Hematopoietic multipotent progenitor cell treated with erythropoietin and hydrocortisone succinate and interleukin-3 and kit ligand, for 15 days (in vitro differentiated cells): Measurements from ENCODE around the gene TMA7B.
"Not testable (repeated sequence)": the region's sequence is repeated elsewhere in the genome, so short reads cannot be mapped to it uniquely, and the experiment has no call there.

Experiments
- DNase-seq: peaks from one replicate; pipeline ENCODE4 v3.0.0-alpha.2; 2015; ENCODE audit warnings: low spot score

Gene TMA7B

DNA sequence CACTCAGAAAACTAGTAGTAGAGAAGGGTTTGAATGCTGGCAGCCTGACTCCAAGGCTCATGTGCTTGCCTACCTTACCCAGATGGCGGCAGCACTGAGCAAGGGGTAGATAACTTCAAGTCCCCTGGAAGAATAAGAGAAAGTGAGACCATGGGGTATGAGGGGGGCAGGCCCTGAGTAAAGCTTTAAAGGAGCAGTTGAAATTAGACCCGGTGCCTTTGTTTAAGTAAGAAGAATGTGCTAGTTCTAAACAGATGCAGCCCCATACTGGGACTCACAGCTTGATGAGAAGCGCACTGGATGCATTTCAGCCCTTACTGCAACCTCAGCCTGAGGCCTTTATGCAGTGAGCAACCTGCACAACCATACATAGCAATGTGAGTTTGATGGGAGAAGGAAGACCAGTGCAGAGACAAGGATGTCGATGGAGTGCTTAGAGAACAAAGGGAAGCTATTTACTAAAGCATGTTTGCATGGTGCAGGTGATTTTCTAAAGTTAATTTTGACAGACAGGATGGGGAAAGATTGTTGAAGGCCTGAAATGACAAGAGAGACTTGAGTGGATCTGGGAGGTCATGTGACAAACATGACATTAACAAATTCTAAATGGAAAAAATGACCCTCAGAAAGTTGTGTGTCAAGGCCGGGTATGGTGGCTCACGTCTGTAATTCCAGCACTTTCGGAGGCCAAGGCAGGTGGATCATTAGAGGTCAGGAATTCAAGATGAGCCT, 27.1 kb upstream of the TMA7B start:
- DNase-seq = peak; percentile 82

DNA sequence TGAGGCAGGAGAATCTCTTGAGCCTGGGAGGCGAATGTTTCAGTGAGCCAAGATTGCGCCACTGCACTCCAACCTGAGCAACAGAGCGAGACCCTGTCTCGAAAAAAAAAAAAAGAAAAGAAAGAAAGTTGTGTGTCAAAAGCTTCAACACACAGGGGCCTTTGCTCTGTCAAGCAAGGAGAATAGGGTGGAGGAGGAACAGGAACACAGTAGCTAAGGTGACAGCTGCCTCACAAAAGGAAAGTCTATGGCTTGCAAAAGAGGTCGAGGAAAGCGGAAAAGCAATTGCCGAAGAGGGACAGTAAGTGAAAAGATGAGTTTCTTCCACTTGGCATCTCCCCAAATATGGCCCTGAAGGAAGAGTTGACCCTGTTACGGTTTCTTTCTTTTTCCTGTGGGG, 26.5 kb upstream of the TMA7B start:
- no peak for DNase-seq

DNA sequence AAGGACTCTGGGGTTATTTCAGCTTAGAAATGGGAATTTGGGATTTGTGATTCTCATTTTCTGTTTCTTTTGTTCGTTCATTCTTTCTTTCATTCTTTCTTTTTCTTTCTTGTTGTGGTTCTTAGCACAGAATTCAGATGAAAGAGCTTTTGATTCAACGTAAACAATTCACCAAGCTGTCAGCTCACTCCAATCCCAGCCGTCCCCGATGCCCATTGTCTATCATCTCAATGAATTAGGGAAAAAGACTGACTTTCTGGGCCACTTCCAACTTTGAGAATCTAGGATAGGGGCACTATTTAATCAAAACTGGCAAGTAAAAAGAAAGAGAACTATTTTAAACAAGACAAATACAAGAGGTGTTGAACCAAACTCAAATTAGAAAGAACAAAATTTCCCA, 25.1 kb upstream of the TMA7B start:
- no peak for DNase-seq

DNA sequence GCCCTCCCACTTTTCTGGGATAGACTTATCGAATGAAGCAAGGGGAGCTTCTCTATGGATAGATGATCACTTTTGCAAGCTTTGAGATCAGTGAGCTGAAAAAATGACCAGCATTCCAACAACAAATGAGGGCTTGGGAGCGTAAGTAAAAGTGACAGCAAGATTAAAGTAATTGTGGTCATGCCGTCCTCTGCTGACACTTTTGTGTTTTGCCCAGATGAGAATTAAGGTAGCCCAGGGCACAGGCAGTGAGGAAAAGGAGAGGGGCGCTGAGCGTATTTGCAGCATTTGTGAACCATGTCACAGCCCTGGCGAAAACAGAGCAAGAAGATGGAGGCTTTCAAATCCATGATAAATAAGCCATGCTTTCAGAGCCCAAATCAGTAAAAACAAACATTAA, 24.6 kb upstream of the TMA7B start:
- no peak for DNase-seq

GRCh38 chr22:39936523-39937145, 23.6 kb upstream of the TMA7B start:
- no peak for DNase-seq

GRCh38 chr22:39937906-39938305, 22.3 kb upstream of the TMA7B start:
- DNase-seq = no peak

GRCh38 chr22:39938509-39939111, 21.6 kb upstream of the TMA7B start:
- no peak for DNase-seq

DNA sequence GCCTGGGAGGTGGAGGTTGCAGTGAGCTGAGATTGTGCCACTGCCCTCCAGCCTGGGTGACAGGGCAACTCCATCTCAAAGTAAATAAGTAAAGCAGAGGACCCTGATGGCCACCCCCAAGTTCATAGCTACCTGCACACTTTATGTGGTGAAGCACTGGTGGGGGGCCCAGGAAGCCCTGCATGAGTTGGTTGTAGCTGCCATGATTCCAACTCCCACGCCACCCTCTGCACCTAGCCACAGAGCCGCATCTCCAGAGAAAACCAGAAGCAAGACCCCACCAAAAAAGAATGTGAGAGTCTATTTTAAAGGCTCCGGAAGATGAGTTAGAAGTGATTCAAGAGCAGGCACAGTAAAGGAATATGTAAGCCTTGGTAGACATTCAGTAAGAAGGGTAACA, 20.4 kb upstream of the TMA7B start:
- no peak for DNase-seq

GRCh38 chr22:39940757-39941305, 19.4 kb upstream of the TMA7B start:
- DNase-seq = no peak

DNA sequence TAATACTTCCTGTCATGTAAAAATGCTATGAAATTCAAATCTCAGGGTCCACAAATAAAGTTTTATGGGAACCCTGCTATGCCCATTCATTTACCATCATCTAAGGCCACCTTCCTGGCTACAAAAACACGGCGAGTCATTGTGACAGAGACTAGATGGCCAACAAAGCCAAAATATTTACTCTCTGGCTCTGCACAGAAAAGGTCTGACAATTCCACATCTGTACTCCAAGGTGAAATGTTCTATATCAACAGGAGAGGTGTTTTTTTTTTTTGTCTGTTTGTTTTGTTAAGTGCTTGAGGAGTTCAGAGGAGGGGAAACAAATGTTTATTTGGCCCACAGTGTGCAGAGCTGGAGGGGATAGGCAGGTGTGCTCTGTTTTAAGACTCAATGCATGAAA, 18.6 kb upstream of the TMA7B start:
- DNase-seq = peak; percentile 40

- no peak for DNase-seq
These were observed 17.6 kb upstream of the TMA7B start for GRCh38 chr22:39942439-39943230.

- no peak for DNase-seq
These were observed 16.9 kb upstream of the TMA7B start for GRCh38 chr22:39943337-39943736.

DNA sequence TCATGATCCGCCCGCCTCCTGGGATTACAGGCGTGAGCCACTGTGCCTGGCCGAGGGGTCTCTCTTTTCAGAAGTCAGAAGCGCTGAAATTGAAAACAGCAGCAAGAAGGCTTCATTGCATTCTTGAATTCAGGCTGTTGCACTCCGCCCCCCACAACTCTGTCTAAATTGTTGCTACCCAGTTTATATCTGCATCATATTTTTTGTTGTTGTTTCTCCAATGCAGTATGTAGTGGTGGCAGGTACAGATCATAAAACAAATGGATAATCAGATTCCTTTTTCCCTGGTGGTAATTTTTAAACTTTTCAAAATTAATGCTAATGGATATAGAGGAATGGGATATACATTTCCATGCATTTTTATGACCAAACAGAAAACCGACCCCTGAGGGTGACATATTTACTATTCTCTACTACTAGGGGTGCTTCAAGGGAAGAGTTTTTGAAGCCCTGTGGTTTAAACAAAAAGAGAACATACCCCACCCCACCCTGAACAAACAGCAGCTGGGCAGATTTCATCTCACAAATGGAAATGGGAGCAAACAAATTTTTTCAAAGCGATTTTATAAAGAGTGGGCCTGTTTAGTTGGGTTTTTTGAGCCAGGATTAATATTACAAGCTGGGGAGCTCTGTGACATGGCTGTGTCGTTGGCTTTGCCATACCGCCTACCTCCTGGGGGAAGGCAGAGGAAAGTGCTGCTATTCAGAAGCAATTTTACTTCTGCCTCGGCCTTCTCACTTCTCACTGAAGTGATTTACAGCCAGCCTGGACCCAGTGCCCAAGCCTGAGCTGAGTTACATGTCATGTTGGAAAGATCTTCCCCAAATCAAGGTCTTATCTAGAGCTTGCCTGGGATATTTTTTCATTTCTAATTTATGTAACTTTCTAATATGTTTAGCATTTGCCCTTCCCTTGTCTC, 16.0 kb upstream of the TMA7B start:
- DNase-seq = no peak

- DNase-seq = peak; percentile 69
These were observed 14.1 kb upstream of the TMA7B start for GRCh38 chr22:39946126-39946502.

- DNase-seq = peak; percentile 88
These were observed 13.5 kb upstream of the TMA7B start for GRCh38 chr22:39946503-39947219.

DNA sequence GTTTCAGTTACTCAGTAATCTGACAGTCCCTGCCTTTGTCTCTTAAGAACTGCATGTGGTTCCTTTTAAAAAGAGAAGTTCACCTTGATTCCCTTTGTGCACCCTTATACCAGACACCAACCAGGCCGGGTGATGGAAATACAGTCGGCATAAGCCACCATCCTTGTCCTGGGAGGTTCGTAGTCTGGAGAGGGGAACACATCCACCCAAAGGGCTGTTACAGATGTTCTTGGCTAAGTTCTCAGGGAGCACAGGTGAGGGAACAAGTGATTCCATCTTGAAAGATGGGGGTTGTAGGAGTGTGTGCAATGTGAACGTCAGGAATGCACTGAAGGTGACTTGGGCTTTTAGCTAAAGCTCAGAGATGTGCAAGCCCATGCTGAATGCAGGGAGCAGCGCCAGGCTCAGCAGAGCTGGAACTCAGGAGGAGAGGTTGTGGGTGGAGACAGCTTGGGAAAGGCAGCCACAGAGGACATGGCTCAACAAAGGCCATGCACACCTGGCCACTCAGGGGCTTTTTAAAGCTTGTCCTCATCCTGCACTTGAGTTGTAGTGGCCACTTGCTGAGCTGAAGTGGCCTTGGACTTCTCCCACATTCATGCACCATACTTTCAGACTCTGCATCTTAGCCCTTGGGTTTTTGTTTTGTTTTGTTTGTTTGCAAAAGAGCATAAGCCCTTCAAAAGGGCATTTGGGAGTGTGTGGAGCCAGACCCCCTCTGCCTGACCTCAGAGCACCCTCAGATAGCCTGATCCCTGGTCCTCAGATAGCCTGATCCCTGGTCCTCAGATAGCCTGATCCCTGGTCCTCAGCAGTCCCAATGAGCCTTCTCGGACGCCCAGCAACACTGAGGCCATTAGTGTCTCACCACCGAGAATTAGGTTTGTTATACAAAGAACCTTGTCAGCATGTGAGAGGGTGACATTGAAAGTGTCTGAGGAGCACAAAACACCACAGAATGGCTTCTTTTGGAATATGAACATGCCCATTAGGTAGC, 12.7 kb upstream of the TMA7B start:
- DNase-seq = peak; percentile 47

GRCh38 chr22:39949964-39950737, 10.0 kb upstream of the TMA7B start:
- DNase-seq = no peak

- not testable (repeated sequence) for DNase-seq
These were observed 8.4 kb upstream of the TMA7B start for GRCh38 chr22:39951603-39952293.
